GM21423 (cell line): Measurements from ENCODE around the gene CFAP47.
"Not testable (repeated sequence)": the region's sequence is repeated elsewhere in the genome, so short reads cannot be mapped to it uniquely, and the experiment has no call there.

ENCODE experiments used
- ATAC-seq: cut with Tn5 transposase; IDR thresholded peaks from one replicate; pipeline ENCODE4 v1.9.1; 2021; ENCODE audit warnings: mild to moderate bottlenecking, moderate library complexity; ENCODE audit not compliant: unreplicated experiment

CFAP47 gene, protein sequence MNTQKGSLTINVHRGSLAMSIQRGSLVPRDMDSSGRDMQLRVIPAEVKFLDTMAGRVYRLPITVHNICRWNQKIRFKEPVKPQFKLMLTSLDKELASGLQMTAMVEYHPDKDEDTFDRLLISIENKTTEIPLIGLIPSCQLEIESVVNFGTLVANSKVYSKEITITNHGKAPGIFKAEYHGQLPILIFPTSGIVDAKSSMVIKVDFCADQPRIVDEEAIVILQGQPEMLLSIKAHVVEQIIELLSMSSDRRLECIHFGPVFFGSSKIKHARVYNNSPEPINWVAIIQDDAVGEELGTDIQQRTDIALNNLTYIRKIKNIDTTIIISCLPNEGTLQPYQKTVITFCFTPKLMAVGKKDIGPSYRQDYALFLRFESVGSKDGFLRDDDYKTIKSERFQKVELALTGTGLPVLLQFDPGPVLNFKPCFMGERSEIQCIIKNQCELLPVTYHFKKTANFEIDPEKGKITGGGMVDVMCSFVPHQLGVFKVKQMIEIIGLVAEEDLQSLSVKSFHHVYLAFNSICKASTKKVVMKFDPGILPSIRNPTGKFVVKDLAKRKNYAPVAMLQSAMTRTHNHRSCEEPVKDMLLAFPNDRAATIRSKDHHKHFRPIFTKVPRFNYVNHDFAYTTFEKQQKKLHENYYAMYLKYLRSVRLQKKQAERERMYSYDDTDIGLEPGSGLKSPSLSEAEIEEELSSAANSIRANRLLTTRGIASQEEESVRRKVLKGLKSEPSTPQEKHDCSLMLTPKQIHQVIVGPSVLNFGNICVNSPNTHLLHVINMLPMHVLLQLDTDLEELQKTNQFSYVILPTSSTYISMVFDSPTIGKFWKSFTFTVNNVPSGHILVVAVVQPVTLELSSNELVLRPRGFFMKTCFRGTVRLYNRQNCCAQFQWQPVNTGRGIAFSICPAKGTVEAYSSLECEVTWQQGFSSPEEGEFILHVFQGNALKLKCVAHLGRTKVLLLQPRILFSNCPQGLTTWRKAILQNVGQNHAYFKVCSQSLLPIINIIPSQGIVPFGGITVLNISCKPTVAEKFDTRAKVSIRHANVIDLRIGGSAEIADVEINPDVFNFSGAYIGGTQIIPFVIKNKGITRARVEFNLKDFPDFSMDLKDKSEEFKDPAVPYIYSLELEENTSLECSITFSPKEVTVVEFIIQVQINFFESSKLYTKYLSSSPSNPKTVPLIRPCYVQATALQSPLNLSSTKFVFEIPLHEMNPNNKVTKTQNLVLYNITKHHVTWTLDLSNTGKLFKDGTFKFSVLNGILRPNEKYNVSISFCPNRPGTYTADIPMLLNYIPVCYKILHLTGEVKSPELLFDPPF (N-terminal part only)

DNA sequence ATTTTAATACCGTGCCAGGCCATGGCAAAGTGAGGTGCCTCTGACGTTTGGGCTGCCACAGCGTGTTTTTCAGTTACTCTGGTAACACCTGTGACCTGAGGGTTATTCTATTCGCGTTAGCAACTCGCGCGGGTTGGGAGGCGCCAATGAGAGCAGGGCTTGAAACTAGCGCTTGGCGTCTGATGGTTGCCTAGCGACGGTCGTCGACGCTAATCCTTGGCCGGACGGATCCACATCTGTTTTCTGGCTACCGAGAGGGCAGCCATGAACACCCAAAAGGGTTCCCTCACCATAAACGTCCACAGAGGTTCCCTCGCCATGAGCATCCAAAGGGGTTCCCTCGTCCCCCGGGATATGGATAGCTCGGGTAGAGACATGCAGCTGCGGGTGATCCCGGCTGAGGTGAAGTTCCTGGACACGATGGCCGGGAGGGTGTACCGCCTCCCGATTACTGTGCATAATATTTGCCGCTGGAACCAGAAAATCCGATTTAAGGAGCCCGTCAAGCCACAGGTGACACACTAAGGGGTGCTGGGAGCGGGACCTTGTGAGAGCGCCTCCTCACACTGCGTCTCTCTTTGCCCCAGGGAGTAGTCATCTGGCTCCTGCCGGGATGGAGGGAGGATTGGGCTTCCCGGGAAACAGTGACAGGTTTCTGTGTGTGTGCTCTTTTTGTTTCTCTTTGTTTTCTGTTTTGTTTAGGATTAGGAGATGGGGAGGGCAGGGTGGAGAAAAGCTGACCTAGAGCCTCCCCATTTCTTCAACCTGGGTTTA lies at the start of gene CFAP47:
CFAP47 (plus strand) TSS at position 199 of the 774 bp plus-strand sequence; CDS start at position 265, 66 bp downstream.
- ATAC-seq = no peak

DNA sequence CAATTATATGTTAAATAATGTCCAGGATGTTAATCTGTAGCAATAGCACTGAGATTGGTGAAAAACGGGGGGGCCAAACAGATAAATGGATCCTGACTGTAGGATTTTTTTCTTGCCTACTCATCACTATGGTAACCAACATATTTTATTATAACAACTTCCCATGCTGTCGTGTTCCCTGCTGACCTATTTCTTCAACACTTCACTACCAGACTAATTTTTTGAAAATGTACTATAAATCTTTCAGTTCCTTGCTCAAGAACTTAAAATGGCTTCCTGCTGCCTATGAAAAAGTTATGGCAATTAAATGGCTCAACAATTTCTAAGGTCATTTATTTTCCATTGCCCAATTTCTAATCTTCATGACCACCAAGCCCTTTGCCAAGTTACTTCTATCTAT lies 38.9 kb upstream of the CFAP47 start:
- no peak for ATAC-seq

DNA sequence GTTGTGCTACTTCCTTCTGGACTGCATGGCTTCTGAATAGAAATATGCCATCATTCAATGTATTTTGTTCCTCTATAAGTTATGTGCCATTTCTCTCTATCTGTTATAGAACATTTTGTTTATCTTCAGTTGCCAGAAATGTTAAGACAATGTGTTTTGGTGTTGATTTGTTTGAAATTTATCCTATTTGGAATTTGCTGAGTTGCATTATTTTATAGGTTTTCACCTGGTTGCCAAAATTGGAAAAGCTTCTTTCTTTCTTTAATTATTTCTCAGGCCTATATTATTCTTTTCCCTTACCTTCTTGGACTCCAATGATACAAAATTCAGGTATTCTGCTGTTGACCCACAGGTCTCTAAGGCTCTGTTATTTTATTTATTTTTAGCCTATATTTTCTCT lies 33.4 kb upstream of the CFAP47 start:
- ATAC-seq = no peak

DNA sequence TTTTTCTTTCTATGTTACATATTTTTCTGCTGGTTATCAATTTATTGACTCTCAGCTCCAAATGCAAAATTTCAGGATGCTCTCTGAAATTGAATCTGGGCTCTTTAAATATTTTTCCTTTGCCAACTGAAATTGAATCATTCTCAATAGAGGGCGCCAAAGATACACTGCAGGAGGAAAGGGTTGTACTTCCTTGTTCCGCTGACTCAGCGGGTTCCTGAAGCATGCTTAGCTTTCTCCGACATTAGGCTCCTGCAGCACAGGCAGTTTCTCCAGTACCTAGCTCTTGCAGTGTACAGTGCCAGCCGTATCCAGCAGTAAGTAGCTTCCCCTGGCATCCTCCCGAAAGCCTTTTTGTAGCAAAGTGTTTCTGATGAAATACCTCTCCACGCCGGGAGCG lies 28.8 kb upstream of the CFAP47 start:
- ATAC-seq = no peak

DNA sequence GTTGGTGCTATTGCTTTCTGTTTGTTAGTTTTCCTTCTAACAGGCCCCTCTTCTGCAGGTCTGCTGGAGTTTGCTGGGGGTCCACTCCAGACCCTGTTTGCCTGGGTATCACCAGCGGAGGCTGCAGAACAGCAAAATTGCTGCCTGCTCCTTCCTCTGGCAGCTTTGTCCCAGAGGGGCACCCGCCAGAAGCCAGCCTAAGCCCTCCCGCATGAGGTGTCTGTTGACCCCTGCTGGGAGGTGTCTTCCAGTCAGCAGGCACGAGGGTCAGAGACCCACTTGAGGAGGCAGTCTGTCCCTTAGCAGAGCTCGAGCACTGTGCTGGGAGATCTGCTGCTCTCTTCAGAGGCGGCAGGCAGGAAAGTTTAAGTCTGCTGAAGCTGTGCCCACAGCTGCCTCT lies 67.3 kb downstream of the CFAP47 start:
- ATAC-seq = not testable (repeated sequence)

DNA sequence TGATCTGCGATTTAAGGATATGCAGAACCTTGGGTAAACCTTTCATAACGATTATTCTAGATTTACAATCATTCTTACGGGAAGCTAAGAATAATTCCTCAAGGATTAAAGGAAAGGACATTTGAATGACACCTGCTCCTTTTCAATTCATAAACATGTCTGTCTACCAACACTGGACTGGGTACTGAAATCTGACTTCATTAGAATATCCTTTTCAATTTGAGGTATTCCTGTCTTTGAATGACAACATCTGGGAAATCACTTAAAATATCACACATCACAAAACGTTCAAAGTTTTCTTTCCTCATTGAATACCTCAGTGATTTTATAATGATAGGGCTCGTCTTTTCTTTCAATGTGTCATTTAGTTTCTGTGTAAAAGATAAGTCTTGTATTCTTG lies 87.7 kb downstream of the CFAP47 start:
- no peak for ATAC-seq

DNA sequence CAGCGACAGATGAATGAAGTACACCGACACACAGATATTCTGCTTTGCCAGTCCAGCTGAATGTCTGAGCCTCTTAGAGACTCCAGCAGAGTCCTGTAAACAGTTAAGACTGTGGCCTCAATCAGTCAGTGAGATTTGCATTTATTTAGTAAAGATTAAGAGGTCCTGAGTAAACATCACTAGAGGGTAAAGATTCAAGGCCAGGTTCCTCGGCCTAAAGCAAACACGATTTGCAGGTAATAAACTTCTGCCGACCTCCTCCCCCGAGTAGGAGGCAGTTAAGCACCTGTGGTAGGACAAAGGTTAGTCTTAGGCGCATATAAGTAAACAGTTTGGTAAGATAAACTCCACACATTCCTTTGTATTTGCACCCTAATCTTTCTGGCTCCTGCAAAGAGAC lies 99.6 kb downstream of the CFAP47 start:
- no peak for ATAC-seq

DNA sequence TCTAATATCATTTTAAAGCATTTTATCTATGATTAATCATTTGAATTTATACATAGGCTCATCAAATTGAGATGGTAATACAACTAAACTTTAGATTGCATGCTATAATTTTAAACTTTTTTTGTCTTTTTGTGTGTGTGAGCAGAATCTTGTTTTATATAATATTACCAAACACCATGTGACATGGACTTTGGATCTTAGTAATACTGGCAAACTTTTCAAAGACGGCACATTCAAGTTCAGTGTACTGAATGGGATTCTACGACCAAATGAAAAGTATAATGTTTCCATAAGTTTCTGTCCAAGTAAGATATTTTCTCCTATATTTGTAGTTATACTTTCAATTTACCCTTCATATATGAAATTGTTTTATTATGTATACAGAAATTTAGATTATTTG lies 116.0 kb downstream of the CFAP47 start:
- ATAC-seq = no peak

DNA sequence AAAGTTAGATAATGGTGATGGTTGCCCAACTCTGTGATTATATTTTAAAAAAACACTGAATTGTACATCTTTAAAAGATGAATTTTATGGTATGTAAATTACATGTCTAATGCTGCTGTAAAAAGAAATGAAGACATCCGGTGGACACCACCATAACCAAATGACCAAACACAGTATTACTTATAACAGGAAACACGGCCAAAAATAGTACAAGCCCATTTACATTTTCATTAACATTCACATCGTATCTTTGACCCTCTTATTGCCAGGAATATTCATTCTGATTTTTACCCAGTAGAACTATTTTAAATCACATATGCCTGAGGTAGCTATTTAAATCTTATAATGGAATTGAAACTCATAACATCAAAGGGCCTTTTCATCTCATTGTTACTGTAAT lies 143.2 kb downstream of the CFAP47 start:
- ATAC-seq = no peak

DNA sequence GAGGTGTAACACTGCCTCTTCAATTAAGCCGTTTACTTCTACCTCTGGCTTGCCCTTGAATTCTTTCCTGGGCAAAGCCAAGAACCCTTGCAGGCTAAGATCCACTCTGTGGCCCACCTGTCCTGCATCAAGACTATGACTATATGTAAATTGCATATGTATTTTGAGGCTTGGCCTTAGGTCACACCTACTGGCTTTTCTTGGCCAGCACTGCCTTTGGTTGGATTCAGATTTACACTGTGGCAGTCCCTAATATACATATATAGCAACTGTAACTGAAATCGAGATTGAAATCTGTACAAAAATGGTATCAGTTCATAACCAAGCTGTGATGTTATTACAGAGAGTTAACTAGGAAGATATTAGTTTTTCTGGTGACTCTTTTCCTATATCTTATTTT lies 151.5 kb downstream of the CFAP47 start:
- no peak for ATAC-seq

DNA sequence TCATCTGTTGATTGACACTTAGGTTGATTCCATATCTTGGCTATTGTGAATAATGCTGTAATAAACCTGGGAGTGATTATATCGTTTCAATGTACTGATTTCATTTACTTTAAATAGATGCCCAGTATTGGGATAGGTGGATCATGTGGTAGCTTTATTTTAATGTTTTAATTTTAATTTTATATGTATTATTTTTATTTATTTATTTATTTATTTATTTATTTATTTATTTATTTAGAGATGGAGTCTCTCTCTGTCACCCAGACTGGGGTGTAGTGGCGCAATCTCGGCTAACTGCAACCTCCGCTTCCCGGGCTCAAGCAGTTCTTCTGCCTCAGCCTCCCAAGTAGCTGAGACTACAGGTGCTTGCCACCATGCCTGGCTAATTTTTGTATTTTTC lies 155.5 kb downstream of the CFAP47 start:
- not testable (repeated sequence) for ATAC-seq

DNA sequence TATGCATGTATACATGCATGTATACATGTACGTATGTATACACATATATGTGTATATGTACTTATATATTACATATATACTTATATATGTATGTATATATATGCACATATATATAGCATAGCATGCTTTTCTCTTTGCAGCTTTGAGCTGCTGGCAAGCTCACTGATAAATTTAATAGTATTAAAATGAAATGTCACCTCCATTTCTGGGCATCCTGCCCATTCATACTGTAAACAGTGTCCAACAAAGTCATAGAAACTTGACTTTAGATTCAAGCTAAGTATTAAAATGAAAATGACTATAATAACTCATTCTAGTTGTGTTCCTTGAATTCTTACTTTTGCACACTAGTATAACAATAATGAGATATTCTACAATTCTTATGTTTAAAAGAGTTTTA lies 163.7 kb downstream of the CFAP47 start:
- no peak for ATAC-seq

DNA sequence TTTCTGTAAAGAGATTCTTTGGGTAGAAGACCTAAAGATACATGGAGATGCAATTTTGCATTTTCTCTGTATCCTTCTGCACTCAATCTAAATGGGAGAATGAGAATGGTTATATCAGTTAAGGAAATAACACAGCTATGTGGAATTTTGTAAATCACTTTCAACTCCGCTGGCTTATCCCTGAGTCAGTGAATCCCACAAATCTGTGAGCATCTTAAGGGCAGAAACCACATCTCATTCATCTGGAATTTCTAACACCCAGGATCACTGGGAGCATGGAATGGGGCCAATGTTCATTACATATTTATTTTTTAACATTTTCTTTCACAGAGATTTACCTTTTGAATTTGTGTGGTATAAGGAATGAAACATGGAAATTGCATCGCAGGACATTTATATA lies 167.8 kb downstream of the CFAP47 start:
- no peak for ATAC-seq

DNA sequence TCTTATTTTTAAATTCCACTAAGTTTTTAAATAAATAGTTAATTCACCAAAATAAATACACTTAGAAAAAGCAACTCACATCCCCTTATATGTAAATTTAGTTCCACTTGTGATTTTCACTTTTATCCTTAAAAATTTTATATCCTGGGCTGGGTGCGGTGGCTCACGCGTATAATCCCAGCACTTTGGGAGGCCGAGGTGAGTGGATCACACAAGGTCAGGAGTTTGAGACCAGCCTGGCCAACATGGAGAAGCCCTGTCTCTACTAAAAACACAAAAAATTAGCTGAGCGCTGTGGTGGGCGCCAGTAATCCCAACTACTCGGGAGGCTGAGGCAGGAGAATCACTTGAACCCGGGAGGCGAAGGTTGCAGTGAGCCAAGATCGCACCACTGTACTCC lies 169.4 kb downstream of the CFAP47 start:
- ATAC-seq = not testable (repeated sequence)

DNA sequence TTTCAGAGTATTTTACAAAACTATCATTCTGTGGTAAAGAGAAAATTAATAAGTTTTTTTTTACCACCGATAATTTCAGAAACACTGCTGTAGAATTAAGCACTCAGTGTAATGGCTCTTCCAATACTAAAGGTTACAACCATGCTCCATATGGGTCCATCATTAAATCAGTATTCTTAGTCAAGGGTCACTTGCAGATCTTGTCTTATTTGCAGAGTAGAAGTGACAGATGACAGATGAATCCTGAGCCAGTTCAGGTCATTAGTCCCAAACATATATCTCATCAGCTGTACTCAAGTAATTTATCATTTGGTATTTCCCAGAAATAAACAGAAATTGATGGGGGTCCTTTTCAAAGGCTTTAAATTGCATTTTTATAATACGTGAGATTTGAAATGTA lies 182.9 kb downstream of the CFAP47 start:
- ATAC-seq = no peak

DNA sequence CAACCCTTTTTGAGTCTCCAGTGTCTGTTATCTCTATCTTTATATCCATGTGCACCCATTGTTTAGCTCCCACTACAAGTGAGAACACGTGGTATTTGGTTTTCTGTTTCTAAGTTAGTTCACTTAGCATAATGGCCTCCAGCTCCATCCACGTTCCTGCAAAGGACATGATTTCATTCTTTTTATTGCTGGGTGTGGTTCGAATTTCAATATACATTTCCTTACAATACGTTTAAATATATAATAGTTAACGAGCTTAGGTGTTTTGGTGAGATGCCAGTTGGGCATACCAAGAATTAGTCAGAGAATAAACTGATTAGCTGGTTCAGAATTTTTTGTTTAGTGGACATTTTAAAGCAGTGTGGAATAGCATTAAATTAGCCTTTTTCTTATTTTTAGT lies 196.7 kb downstream of the CFAP47 start:
- ATAC-seq = no peak

DNA sequence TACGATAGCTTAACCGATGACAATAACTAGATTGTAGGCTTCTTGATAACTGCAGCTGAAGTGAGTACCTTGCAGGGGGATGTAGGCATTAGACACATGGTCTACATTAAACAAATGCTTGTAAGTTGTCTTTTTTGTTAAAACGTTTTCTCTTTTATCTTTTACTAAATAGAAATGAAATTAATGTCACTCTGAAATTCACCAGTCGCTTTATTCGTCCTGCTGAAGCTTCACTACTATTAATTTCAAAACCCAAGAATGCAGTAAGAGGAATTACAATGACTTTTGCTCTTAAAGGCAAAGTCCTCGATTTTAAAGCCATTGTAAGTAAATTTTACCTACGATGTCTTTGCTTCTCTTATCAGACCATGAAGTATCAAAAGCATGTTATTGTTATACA lies 239.7 kb downstream of the CFAP47 start:
- ATAC-seq = no peak

DNA sequence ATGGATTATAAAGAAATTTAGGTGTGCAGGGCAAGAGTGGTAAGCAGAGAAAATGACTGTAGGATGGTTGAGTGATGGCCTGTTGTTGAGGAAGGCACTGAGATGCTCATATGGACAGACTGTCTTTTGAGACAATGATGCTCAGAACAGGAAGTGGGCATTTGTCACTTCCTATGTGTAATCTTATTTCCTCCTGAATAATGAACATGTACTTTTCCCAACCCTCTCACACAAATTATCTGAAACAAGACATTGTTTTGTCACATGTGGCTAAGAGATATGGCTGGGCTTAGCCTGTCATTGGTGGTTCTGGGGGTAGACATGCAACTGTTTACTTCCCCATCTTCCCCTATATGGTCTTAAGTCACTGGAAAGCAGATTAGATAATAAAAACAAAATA lies 240.5 kb downstream of the CFAP47 start:
- ATAC-seq = no peak

DNA sequence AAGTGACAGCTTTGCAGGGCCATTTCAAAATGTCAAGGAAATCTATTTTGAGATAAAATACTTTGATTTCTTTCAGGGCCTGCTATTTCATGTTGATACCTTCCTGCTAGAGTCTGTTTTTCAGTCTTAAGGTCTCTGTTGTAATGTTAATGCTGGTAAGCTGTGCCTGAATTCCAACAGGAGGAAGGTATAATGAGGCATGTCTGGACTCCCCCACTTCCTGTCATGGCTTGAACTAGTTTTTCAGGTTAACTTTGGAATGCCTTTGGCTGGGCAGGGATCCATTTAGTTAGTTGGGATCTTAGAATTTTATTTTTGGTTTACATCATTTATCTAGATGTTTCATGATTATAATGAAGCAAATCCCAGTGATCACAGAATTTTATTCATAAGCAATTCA lies 279.0 kb downstream of the CFAP47 start:
- no peak for ATAC-seq

DNA sequence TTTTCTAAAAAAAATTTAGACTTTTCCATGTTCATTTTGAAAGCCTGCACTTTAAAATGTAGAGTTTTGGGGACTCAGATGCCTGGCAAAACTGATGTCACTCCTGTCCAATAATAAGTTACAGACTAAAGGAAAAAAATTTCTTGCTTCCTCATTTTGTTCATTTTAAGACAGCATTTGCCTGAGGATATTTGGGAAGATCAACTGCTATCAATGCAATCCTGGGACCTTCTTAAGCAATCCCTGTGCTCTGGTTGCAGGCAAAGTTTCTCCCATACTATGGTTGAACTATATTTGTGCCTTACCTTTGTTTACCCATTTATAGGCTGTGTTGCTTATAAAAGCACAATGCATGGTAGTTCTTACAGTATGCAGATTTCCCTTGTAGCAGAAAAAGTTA lies 280.4 kb downstream of the CFAP47 start:
- ATAC-seq = no peak
